ENCODE results near the gene LRRC8D. TPM values are rescaled to one million over a fixed set of nuclear protein-coding genes. Genes with fewer than 3 reads are reported as not detected.

Gene LRRC8D
- total RNA-seq, 1 donor from 2014 or later = 6.8 TPM

GRCh38 chr1:89887270-89887669 lies 66.4 kb downstream of the LRRC8D start:
- intact Hi-C loops (cut with micrococcal nuclease) = no loop called here
- ATAC-seq (no peak), DNase-seq (no peak)

- ATAC-seq = no peak
- intact Hi-C loops (cut with micrococcal nuclease) = no loop called here
- no peak for DNase-seq
These were observed 66.9 kb downstream of the LRRC8D start for GRCh38 chr1:89887713-89888112.

DNA sequence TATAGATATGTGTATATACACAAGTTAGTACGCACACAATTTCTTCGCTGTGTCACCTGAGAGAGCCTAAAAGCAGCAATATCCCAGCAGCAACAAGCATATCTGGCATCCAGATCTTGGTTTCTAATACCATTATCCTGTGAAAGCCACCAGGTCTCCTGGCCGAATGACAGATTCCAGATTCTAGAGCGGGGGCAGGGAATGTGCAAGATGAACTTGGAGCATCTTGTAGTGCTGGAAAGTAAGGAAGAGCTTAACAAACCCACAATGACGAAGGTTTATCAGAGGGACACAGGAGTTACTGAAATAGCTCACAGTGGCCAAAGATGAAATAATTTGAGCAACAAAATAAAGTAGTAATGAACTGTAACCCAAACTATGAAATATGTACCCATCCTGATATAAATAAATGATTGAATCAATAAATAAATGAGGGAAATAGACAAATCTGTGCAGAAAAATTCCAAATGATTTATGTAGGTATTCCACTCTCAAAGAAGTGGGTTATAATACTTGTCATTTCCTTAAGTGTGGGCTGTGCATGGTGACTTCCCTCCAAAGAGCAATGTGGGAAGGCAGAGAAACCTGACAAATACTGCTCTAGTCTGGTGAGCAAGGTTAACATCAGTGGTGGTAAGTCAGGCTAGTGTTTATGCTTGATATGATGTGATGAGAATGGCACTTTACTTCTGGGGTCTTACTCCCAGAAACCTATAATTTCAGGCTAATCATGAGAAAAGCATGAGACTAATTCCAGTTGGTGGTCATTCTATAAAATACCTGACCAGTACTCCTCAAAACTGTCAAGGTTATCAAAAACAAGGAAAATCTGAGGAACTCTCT lies 67.9 kb downstream of the LRRC8D start:
- ATAC-seq (no peak), DNase-seq (no peak)
- intact Hi-C loops (cut with micrococcal nuclease) = no loop called here

- ATAC-seq (no peak), DNase-seq (no peak)
- intact Hi-C loops (cut with micrococcal nuclease) = no loop called here
These were observed 68.4 kb downstream of the LRRC8D start for GRCh38 chr1:89889323-89889615.

DNA sequence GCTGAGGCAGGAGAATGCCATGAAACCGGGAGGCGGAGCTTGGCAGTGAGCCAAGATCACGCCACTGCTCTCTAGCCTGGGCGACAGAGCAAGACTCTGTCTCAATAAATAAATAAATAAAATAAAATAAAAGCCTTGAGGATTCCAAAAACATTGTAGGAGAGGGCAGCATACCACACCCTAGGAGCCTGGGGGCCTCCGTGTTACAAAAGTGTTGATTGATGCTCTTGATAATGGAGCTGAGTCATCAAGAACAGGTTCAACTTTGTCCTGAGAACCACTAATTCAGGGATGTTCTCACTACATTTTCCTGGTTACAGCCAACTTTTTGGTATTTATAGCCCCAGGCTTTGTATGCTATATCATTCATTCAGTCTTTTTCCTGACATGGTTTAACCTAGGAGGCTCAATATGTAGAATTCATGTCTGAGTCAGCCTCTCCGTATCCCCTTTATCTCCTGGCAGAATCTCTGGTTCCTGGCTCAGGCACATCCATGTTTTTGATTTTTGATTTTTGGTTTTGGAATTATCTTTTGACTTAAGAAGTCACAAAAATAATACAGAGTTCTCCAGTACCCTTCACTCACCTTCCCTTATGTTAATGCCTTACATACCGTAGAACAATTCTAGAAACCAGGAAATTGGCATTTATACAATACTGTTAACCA lies 69.4 kb downstream of the LRRC8D start:
- DNase-seq (peak; percentile 42), ATAC-seq (peak; percentile 23)
- intact Hi-C loops (cut with micrococcal nuclease) = no loop called here

DNA sequence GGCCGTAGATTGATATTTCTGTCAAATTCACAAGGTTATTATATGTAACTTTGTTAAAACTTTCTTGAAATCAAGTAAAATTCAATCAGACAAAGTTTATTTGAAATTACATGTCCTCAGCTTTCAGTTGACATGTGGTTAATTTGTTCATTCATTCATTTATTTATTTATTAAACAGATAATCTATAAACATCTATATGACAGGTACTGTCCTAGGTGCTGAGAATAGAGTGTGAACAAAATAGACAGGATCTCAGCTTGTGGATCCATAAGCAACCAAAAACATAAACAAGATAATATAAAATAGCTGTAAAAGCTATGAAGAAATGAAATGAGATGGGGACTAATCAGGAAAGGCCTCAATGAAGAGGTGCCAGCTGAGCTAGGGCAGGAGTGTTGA lies 72.0 kb downstream of the LRRC8D start:
- DNase-seq = no peak
- no peak for ATAC-seq
- intact Hi-C loops (cut with micrococcal nuclease) = no loop called here

DNA sequence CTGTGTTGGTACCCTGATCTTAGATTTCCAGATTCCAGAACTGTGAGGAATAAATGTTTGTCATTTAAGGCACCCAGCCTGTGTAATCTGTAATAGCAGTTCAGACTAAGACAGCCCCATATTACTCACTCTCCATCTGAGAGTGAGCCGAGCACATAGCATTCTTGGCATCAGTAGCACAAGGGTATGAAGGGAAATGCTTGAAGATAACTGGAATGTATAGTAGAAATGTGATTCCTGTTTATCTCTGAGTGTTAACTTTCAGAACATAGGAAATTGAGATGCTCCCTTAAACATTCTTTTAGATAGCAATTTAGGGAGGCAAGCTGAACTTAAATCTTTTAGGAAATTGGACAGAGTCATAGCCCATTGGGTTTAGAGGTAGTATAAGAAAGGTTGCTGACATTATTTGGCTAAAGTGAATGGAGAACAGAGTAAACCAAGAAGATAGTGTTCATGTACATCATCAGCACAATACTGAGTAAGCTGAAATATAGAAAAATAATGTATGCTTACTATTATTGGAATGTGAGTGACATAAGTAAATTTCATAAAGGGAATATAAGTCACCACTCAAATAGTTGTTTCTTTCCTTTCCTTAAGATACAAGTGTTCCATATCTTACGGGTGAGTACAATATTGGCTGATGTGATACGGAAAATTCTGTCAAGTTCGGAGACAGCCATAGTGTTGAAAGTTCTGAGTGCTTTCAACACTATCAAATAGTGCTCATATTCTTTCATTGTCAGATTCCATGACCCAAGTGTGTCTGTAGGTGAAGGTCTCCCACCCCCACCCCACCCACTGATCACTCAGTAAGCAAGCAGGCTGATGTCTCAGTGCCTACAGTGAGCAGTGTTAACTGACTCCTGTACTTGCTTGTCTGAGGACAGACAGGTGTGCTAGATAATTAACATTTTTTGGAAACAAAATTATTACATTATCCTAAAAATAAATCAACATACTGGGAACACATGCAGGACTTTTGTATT lies 73.7 kb downstream of the LRRC8D start:
- ATAC-seq (peak; percentile 22), DNase-seq (no peak)
- intact Hi-C loops (cut with micrococcal nuclease) = no loop called here

- no peak for DNase-seq
- no peak for ATAC-seq
- intact Hi-C loops (cut with micrococcal nuclease) = no loop called here
These were observed 75.5 kb downstream of the LRRC8D start for GRCh38 chr1:89896105-89896942.

DNA sequence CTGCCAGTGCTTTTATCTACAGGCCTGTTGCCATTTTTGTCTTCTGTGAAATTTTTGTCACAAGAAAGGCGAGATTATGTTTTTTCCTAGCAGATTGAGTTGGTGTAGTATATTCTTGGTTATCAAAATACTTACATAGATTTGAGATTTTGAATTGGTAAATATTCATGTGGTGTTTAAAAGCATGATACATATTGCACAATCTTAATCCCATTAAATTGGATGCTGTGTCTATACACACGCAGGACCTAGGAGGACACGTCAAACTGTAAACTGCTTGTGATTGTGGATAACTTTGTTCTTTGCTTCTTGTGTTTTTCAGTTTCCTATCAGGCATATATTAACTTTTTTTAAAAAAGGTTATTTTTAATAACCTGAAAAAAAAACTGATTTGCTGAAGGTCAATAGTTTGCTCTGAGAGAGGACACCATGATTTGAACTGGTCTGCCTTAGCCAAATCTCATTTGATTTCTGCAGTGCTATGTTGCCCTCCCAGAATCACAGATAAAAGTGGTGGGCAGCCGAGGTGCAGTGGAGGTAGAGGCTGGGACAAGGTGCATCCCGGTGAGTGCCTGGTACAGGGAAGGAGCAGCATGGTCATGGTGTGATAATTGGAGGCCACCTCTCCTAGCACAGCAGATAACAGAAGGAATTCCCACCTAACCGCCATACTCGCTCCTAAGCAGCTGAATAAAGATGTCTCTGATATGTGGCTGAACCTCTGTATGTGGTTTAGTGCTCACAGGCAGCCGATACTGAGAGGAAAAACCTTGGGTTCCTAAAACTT lies 76.7 kb downstream of the LRRC8D start:
- DNase-seq (no peak), ATAC-seq (no peak)
- intact Hi-C loops (cut with micrococcal nuclease) = no loop called here

DNA sequence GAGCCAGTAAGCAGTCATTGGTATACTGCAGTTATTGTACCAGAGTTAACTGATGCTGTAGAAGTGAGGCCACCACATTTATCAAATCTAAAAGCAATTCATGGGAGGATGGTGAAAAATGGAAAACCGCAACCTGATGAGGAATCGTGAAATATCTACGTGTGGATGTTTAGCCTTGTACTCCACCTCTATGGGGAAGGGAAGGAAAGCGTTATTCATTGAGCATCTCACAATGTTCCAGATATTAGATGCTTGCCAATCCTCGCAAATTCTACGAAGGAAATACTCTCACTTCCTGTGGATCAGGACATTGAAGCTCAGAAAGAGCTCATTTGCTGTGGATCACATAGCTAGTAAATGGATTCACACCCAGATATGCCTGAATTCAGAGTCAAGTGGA lies 77.3 kb downstream of the LRRC8D start:
- intact Hi-C loops (cut with micrococcal nuclease) = no loop called here
- no peak for DNase-seq
- ATAC-seq = no peak

DNA sequence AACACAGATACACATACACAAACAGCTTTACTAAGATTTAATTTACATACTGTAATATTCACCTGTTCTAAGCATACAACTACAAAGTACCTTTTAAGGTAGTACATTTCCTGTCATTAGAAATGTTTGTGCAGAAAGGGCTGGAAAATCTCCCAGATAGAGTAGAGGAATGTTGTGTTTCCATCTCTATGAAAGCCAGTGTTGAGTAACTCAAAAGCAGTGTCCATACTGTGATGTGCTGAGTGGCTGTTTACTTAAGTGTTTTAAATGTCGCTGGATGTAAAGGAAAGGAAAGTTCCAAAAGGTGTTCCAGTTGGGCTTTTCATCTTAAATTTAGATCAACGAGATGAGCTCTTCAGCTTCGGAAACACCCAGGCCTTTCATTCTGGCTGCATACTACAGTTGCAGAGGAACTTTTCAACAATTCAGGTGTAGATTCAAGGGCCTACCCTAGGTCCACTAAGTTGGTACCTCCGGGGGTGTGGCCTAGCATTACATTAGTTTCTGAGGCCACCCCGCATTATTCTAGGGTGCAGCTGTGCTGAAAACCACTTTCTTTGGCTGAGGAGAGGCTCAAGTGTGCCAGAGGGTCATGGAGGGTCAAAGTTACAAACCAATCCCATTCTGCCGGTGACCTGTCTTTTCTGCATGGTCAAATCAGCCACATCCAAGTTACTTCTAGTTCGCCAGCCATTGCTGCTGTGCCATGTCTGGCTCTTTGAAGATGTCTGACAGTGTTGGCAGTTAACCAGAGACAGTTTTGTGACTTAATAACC lies 78.1 kb downstream of the LRRC8D start:
- intact Hi-C loops (cut with micrococcal nuclease) = no loop called here
- ATAC-seq = no peak
- DNase-seq = no peak

- intact Hi-C loops (cut with micrococcal nuclease) = no loop called here
- DNase-seq (no peak), ATAC-seq (no peak)
These were observed 79.5 kb downstream of the LRRC8D start for GRCh38 chr1:89900323-89900722.

- intact Hi-C loops (cut with micrococcal nuclease) = no loop called here
- DNase-seq (no peak), ATAC-seq (no peak)
These were observed 80.2 kb downstream of the LRRC8D start for GRCh38 chr1:89900791-89901708.

- ATAC-seq (no peak), DNase-seq (no peak)
- intact Hi-C loops (cut with micrococcal nuclease) = no loop called here
These were observed 81.3 kb downstream of the LRRC8D start for GRCh38 chr1:89901957-89902669.

GRCh38 chr1:89903550-89903949 lies 82.7 kb downstream of the LRRC8D start:
- no peak for DNase-seq
- ATAC-seq = no peak
- intact Hi-C loops (cut with micrococcal nuclease) = no loop called here
